Activated T-helper 2 cell treated with anti-CD3 and anti-CD28 coated beads, Interferon-gamma antibody, Interleukin-2, Interleukin-4, amounts not matched to agents 10 μg/mL and 5 μg/mL and 100 μg/mL, durations not matched to agents 14 hours and 24 hours and 36 hours (primary cell): ENCODE data around the gene TICRR. TPM values are rescaled to one million over a fixed set of nuclear protein-coding genes. Genes with fewer than 3 reads are reported as not detected.

Experiments
- DNase-seq: peaks from one replicate; pipeline ENCODE4 v3.0.0; 2021; ENCODE audit warnings: low spot score
- H3K27ac Mint-ChIP-seq: one replicate; pipeline ENCODE4 v1.8.0; 2021; ENCODE audit warnings: mixed read lengths
- H3K27me3 Mint-ChIP-seq: one replicate; pipeline ENCODE4 v1.8.0; 2021; ENCODE audit warnings: low read depth, mixed read lengths
- H3K36me3 Mint-ChIP-seq: one replicate; pipeline ENCODE4 v1.8.0; 2021; ENCODE audit warnings: low read depth, mixed read lengths
- H3K4me1 Mint-ChIP-seq: one replicate; pipeline ENCODE4 v1.8.0; 2021; ENCODE audit warnings: low read depth, mixed read lengths
- H3K4me3 Mint-ChIP-seq: one replicate; pipeline ENCODE4 v1.8.0; 2021; ENCODE audit warnings: low read depth, mild to moderate bottlenecking, moderate library complexity, mixed read lengths
- H3K9me3 Mint-ChIP-seq: one replicate; pipeline ENCODE4 v1.8.0; 2021; ENCODE audit warnings: mixed read lengths
- intact Hi-C: fragments of 100-400 bp; cut with micrococcal nuclease; formaldehyde crosslinking; loops from one replicate; pipeline ENCODE4 v1.15.1; 2023
- total RNA-seq: library from RNA; stranded (reverse); gene quantifications from 2 replicates; pipeline ENCODE4 v1.2.3, GENCODE V29; 2022

TICRR gene
- total RNA-seq, 1 donor from 2014 or later: 18.0 TPM

DNA sequence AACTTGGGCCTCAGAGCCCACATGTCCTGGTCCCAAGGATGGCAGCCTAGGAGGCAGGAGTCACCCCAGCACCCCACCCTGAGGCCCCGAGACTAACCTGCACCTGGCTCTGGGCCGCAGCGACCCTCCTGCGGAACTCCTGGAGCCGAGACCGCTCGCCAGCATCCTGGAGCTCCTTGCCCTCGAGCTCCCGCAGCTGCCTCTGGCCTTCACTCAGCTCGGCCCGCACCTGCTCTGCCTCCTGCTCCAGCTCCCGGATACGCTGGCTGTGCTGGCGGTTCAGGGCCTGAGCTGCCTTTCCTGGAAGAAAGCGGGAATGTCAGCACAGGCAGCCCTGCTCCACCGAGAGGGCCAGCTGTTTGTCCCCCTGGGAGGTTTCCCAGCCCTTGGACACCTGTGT lies 66.8 kb downstream of the TICRR start:
- Mint-ChIP-seq H3K27ac (no peak overlapping the region), H3K4me3 (no peak overlapping the region), H3K36me3 (peaks cover 7% of the 10 kb centered on the region), H3K9me3 (no peaks in the 10 kb centered on the region), H3K27me3 (no peaks in the 10 kb centered on the region), H3K4me1 (no peaks in the 10 kb centered on the region)
- intact Hi-C loops: loop anchor here (10.0 kb wide), 1 partner anchor 63 kb away; no protein-coding TSS in a partner anchor
- DNase-seq: no peak

DNA sequence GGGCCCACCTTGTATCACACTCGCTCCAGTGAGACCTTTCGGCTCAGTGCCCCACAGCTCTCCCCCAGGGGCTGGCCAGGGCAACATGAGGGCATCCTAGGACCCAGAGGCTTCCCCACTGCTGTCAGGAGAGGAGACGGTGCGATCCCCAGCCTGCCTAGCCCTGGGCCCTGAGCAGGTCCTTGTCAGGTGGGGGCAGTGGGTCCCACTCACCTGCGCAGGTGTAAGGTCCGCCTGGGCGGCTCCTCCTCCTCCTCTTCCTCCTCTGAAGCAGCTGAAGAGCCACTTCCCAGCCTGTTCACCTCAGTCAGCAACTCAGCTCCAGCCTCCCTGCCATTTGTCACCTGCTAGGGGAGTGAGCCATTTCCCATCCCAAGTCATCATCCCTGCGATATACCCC lies 70.4 kb downstream of the TICRR start:
- Mint-ChIP-seq H3K4me3 (no peak overlapping the region), H3K27me3 (no peaks in the 10 kb centered on the region), H3K4me1 (no peaks in the 10 kb centered on the region), H3K36me3 (peaks cover under 1% of the 10 kb centered on the region), H3K9me3 (no peaks in the 10 kb centered on the region), H3K27ac (no peak overlapping the region)
- intact Hi-C loops: loop anchor here (10.0 kb wide), 1 partner anchor 59 kb away; no protein-coding TSS in a partner anchor
- no peak for DNase-seq

DNA sequence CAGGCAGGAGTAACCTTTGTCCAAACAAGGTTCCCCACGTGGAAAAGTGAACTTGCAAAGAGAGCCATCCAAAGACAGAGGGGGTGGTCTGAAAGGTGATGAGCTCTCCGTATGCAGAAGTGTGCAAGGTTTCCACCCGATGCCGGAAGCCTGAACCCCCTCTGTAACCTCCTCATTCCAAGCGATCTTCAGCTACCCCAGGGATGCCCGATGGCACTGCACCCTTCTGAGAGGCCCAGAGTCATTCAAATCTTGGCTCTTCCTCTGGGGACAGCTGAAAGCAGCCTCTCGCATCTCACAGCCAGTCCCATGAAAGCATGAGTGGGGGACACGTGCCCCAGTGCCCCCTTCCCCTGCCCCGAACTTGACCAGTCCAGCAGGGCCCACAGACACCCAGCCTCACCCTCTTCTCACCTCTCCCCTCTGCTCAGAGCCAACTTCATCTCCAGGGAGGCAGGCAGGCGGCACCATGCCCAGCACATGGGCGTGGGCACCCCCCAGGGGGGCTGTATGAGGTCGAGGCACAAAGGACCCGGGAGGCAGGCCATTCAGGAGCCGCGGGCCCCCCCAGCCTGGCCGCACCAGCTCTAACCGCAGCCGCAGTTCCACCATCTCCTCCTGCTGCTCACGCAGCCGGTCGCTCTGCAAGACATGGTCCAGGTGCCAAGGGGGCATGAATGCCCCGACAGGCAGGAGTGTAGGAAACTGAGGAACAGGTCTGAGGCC lies 71.3 kb downstream of the TICRR start:
- no peaks in the 10 kb centered on the region for H3K4me1 Mint-ChIP-seq
- no peak overlapping the region for H3K27ac Mint-ChIP-seq
- intact Hi-C loops: loop anchor here (10.0 kb wide), 1 partner anchor 58 kb away; no protein-coding TSS in a partner anchor
- H3K36me3 Mint-ChIP-seq: no peaks in the 10 kb centered on the region
- DNase-seq: no peak
- H3K4me3 Mint-ChIP-seq: no peak overlapping the region
- no peaks in the 10 kb centered on the region for H3K27me3 Mint-ChIP-seq
- H3K9me3 Mint-ChIP-seq: no peaks in the 10 kb centered on the region

DNA sequence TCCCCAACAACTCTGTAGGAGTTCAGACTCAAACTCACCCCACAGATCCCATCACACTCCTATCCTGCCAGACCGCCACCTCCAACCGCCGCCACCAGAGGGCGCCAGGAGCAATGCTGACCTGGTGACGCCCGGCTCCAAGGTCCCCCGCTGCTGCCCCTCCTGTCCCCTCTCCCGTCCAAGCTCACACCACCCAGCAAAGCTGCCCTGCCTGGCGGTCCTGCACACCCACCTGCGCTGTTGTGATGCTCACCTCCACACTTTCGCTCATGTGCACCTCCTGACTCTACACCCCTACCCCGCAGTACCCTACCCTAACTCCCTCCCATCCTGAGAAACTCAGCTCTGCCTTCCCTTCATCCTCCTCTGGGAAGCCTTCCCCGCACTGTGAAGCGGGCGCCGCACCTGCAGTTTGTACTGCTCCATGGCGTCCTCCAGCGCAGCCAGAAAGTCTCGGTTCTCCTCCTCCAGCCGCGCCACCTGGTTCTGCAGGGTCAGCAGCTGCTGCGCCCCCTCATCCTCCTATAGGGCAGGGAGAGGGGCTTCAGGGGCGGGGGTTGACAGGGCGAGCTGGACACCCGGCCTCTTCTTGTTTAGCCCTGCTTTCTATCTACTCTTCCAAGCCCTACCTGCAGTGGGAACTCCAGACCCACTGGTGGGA lies 72.1 kb downstream of the TICRR start:
- DNase-seq: peak; percentile 51
- intact Hi-C loops: loop anchor here (10.0 kb wide), 1 partner anchor 57 kb away; no protein-coding TSS in a partner anchor
- H3K27ac Mint-ChIP-seq: no peak overlapping the region

DNA sequence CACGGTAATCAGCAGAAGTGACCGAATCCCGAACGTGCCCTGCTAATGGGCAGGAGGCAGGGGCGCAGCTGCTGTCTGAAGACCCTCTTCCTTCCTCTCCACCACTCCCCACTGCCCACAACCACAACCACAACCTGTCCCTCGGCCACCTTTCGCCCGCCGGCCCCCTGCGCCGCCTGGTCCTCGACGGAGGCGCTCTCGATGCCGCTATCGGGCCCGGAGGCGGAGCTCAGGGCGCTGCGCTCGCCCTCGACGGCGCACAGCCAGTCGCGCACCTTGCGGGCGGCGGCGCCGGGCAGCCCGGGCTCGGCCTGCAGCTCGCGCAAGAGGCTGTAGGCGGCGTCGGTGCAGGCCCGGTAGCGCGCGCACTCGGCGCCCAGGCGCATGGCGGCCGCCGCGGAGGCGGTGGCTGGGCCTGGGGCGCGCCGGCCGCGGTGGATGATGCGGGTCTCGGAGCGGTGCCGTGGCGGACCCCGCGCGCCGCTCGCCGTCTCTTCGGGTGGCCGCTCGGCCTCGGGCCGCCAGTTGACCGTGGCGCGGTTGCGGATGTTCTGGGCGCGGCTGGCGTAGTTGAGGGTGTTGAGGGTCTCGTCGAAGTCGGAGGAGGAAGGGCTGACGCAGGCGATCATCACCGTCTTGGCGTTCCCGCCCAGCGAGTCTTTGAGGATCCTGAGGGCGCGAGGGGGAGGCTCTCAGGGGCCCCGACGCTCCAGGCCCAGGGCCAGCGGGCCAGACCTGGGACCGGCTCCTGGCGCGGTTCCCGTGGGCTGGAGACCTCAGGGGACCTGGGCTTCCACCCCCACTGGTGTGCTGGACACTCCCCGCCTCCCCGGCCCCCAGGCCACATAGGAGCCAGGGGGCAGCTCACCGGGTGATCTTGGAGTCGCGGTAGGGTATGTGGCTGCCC lies 73.1 kb downstream of the TICRR start:
- H3K4me1 Mint-ChIP-seq: no peaks in the 10 kb centered on the region
- H3K27me3 Mint-ChIP-seq: peaks cover 7% of the 10 kb centered on the region

More for the DNA sequence above, 72.1 kb downstream of the TICRR start:
- Mint-ChIP-seq H3K4me1 (no peaks in the 10 kb centered on the region), H3K27me3 (peaks cover 2% of the 10 kb centered on the region), H3K4me3 (no peak overlapping the region), H3K9me3 (no peaks in the 10 kb centered on the region), H3K36me3 (no peaks in the 10 kb centered on the region)

DNA sequence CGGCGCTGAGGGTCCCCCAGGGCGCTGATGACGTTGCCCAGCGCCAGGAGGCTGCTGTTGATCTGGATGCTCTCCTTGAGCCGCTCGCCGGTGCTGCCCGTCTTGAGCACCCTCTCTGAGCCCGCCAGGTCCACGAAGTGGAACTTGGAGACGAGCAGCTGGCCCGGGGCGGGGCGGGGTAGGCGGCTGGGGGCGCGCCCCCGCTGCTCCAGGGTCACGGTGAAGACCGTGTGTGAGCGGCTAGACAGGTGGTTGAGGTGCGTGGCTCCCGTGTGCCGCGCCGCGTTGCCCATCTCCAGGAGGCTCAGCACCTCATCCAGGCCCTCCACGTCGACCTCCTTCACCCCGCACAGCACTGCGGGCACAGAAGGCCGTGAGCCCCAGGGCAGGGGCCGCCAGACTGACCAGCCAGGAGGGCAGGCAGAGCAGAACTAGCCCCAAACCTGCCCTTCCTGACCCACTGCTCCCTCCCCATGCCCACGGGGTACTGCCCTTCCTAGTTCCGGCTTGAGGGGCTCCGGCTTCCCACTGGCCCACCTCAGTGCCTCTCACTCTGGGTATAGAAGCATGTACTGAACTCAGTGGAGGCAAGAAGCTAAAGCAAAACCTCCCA lies 73.8 kb downstream of the TICRR start:
- DNase-seq: no peak
- Mint-ChIP-seq H3K4me1 (no peaks in the 10 kb centered on the region), H3K36me3 (no peaks in the 10 kb centered on the region), H3K27ac (no peak overlapping the region), H3K27me3 (peaks cover 11% of the 10 kb centered on the region), H3K9me3 (no peaks in the 10 kb centered on the region), H3K4me3 (no peak overlapping the region)
- intact Hi-C loops: loop anchor here (10.0 kb wide), 1 partner anchor 56 kb away; no protein-coding TSS in a partner anchor

More for the DNA sequence above, 73.1 kb downstream of the TICRR start:
- Mint-ChIP-seq H3K27ac (no peak overlapping the region), H3K36me3 (no peaks in the 10 kb centered on the region), H3K9me3 (no peaks in the 10 kb centered on the region), H3K4me3 (no peak overlapping the region)
- DNase-seq: no peak
- intact Hi-C loops: loop anchor here (10.0 kb wide), 1 partner anchor 56 kb away; no protein-coding TSS in a partner anchor

DNA sequence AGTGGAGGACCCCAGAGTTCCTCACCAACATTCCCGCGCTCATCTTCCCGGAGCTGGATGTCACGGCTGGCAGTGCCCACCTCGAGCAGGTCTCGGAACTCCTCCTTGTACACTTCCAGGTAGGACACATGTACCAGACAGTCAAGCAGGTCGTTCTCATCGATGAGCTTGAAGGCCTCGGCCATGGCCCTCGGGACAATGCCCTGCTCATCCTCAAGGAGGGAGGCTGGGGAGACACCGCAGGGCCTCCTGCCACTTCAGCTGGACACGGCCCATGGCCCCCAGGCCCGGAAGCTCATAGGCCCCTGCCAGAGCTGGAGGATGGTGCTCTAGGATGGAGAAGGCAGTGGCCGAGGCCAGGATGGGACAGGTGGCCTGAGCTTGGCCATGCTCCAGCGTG lies 74.4 kb downstream of the TICRR start:
- Mint-ChIP-seq H3K27me3 (peaks cover 17% of the 10 kb centered on the region), H3K36me3 (peaks cover 3% of the 10 kb centered on the region), H3K4me1 (peaks cover 5% of the 10 kb centered on the region), H3K9me3 (no peaks in the 10 kb centered on the region), H3K27ac (no peak overlapping the region), H3K4me3 (no peak overlapping the region)
- no peak for DNase-seq
- intact Hi-C loops: loop anchor here (10.0 kb wide), 1 partner anchor 55 kb away; no protein-coding TSS in a partner anchor

DNA sequence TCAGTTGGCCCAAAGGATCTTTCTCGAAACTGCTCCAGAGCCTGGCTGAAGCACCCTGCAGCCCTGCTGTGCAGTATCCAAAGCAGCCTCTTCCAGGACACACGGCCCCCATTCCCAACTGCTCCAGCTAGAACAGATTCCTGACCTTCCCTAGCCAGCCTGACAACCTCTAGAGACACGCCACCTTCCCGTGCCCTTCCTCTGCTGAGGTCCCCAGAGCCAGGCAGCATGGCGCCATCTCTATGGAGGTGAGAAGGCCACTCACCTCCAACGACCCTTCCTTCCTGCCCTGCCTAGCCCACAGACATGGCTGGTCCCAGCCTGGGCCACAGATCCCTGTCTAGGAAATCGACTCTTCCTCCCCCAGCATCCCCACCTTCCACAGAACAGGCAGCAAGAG lies 76.9 kb downstream of the TICRR start:
- no peak overlapping the region for H3K4me3 Mint-ChIP-seq

DNA sequence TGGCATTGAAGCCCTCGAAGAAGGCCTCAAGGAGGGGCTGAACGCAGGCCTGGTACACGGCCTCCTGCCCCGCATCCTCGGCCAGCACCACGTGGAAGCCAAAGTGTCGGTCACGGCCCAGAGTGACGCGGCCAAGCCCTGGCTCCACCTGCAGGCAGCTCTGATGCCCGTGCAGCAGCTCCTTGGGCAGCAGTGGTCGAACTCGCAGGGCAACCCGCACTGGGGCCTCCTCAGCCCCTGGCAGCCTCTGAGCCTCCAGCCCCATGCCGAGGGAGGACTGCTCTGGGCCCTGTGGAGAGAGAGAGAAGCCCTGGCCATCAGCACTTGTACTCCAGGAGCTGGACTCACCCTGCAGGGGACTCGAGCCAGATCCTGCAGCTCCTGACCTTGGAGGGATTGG lies 77.4 kb downstream of the TICRR start:
- intact Hi-C loops: no loop called here
- Mint-ChIP-seq H3K4me1 (peaks cover 20% of the 10 kb centered on the region), H3K4me3 (no peak overlapping the region), H3K36me3 (peaks cover 4% of the 10 kb centered on the region), H3K27ac (no peak overlapping the region), H3K27me3 (peaks cover 29% of the 10 kb centered on the region), H3K9me3 (no peaks in the 10 kb centered on the region)
- no peak for DNase-seq

More for the DNA sequence above, 76.9 kb downstream of the TICRR start:
- Mint-ChIP-seq H3K27ac (no peak overlapping the region), H3K36me3 (peaks cover 4% of the 10 kb centered on the region), H3K27me3 (peaks cover 28% of the 10 kb centered on the region), H3K4me1 (peaks cover 20% of the 10 kb centered on the region), H3K9me3 (no peaks in the 10 kb centered on the region)
- intact Hi-C loops: no loop called here
- no peak for DNase-seq

DNA sequence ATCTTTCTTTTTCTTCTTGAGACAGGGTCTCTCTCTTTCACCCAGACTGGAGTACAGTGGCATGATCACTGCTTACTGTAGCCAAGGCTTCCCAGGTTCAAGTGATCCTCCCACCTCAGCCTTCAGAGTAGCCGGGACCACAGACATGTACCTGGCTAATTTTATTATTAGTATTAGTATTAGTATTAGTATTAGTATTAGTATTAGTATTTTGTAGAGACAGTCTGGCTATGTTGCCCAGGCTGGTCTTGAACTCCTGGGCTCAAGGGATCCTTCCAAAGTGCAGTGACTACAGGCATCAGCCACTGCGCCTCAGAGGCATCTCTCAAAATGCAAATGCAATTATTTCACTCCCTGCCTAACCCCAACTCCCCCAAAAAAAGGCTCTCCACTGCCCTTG lies 78.3 kb downstream of the TICRR start:
- H3K9me3 Mint-ChIP-seq: no peaks in the 10 kb centered on the region
- H3K27me3 Mint-ChIP-seq: peaks cover 36% of the 10 kb centered on the region
- H3K4me3 Mint-ChIP-seq: no peak overlapping the region
- intact Hi-C loops: no loop called here
- peaks cover 20% of the 10 kb centered on the region for H3K4me1 Mint-ChIP-seq
- no peak for DNase-seq
- H3K27ac Mint-ChIP-seq: no peak overlapping the region
- peaks cover 4% of the 10 kb centered on the region for H3K36me3 Mint-ChIP-seq

DNA sequence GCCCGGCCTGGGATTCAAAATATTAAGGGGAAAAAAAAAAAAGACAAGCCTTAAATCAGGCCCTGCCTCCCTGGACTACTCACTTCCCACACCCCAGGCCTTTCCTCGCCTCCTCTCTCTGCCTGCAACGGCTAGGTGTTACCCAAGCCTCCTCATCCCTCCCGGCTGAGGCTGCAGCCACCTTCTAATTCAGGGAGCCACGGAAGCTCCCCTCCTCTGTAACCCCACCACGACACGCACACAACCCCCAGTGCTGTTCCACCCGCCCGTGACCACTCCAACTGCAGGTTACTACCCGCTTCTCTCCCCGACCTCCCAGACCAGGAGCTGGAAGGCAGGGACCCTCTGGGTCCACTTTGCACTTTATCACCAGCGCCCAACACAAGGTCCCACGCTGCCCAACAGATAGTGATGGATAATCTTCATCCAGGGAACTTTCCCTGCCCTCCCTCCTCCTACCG lies 79.1 kb downstream of the TICRR start:
- H3K27me3 Mint-ChIP-seq: peaks cover 42% of the 10 kb centered on the region
- peak overlapping the region; percentile 71 for H3K4me3 Mint-ChIP-seq
- intact Hi-C loops: no loop called here
- H3K36me3 Mint-ChIP-seq: peaks cover 4% of the 10 kb centered on the region
- H3K4me1 Mint-ChIP-seq: peaks cover 25% of the 10 kb centered on the region
- DNase-seq: no peak
- H3K9me3 Mint-ChIP-seq: no peaks in the 10 kb centered on the region
- H3K27ac Mint-ChIP-seq: no peak overlapping the region
